Smooth muscle cell (in vitro differentiated cells): ENCODE results near the gene TPX2. TPM values are rescaled to one million over a fixed set of nuclear protein-coding genes. Genes with fewer than 3 reads are reported as not detected.

Experiments used
- DNase-seq: peaks from one replicate; lab custom pipeline; 2025; ENCODE audit not compliant: unreplicated experiment; lab: John Stamatoyannopoulos, UW
- H2AFZ ChIP-seq: fragments of 200-600 bp; sonication (generic); 2 replicates; pipeline ENCODE4 v1.6.0; 2016; ENCODE audit warnings: antibody characterized with exemption, low read depth, mild to moderate bottlenecking
- H3F3A ChIP-seq: fragments of 200-600 bp; sonication (generic); 2 replicates; pipeline ENCODE4 v1.6.0; 2017; ENCODE audit warnings: antibody characterized with exemption, low read depth
- H3K27ac ChIP-seq: fragments of 200-600 bp; sonication (generic); 2 replicates; pipeline ENCODE4 v1.5.1; 2016; ENCODE audit warnings: low read depth, mild to moderate bottlenecking
- H3K27me3 ChIP-seq: fragments of 200-600 bp; sonication (generic); 2 replicates; pipeline ENCODE4 v1.6.1; 2016; ENCODE audit warnings: low read depth, mild to moderate bottlenecking
- H3K36me3 ChIP-seq: fragments of 200-600 bp; sonication (generic); 2 replicates; pipeline ENCODE4 v1.5.1; 2016; ENCODE audit warnings: low read depth
- H3K4me1 ChIP-seq: fragments of 200-600 bp; sonication (generic); 2 replicates; pipeline ENCODE4 v1.5.1; 2016; ENCODE audit warnings: low read depth
- H3K4me2 ChIP-seq: fragments of 200-600 bp; sonication (generic); 2 replicates; pipeline ENCODE4 v1.6.0; 2016; ENCODE audit warnings: mild to moderate bottlenecking
- H3K4me3 ChIP-seq: fragments of 200-600 bp; sonication (generic); 2 replicates; pipeline ENCODE4 v1.5.1; 2016; ENCODE audit warnings: mild to moderate bottlenecking
- H3K79me2 ChIP-seq: fragments of 200-600 bp; sonication (generic); 2 replicates; pipeline ENCODE4 v1.6.0; 2016; ENCODE audit warnings: low read depth, mild to moderate bottlenecking
- H3K9ac ChIP-seq: fragments of 200-600 bp; sonication (generic); 2 replicates; pipeline ENCODE4 v1.6.0; 2016; ENCODE audit warnings: low read depth
- H3K9me3 ChIP-seq: fragments of 200-600 bp; sonication (generic); replicated peaks from 2 replicates; pipeline ENCODE4 v1.5.1; 2016; ENCODE audit warnings: low read depth
- H4K20me1 ChIP-seq: fragments of 200-600 bp; sonication (generic); 2 replicates; pipeline ENCODE4 v1.6.0; 2016; ENCODE audit warnings: low read depth
- WGBS: methylation state at CpG from one replicate; pipeline ENCODE4 v1.1.7; 2016; ENCODE audit warnings: low lambda C conversion rate; 5-methylcytosine and 5-hydroxymethylcytosine counted together
- polyA plus RNA-seq: library from polyadenylated mRNA; unstranded; fragments of >200 nt; fragmentation: Nextera tagmentation; extraction: Ambion mirVana; gene quantifications from 2 replicates; pipeline ENCODE4 v1.2.1, GENCODE V29; 2016
- total RNA-seq: library from RNA; depleted of rRNA; stranded (reverse); fragments of >200 nt; gene quantifications from 2 replicates; pipeline ENCODE4 v1.2.3, GENCODE V29; 2014
- TF ChIP-seq, protein P1 (sequence below): fragments of 200-600 bp; sonication (generic); IDR thresholded peaks from 2 replicates; pipeline ENCODE4 v1.5.1; 2017; ENCODE audit warnings: borderline replicate concordance, mild to moderate bottlenecking, antibody characterized with exemption; ENCODE audit not compliant: insufficient read depth, poor library complexity, severe bottlenecking

TPX2 gene
- total and polyA plus RNA-seq, 2 experiments from 2014 or later: 21.7 to 24.5 TPM

- no peak for DNase-seq
- peak overlapping the region; percentile 82 for H3K27ac ChIP-seq
- H3K27me3 ChIP-seq: no peaks in the 10 kb centered on the region
- peaks cover 26% of the 10 kb centered on the region for H3K4me1 ChIP-seq
- H3K9ac ChIP-seq: peak overlapping the region; percentile 30
- H4K20me1 ChIP-seq: no peaks in the 10 kb centered on the region
- no peaks in the 10 kb centered on the region for H3K9me3 ChIP-seq
- no peak overlapping the region for H3K4me3 ChIP-seq
- peaks cover 13% of the 10 kb centered on the region for H3F3A ChIP-seq
- H3K36me3 ChIP-seq: no peaks in the 10 kb centered on the region
- peak overlapping the region; percentile 75 for H3K4me2 ChIP-seq
- no peak overlapping the region for H2AFZ ChIP-seq
- TF ChIP-seq, protein P1, sequence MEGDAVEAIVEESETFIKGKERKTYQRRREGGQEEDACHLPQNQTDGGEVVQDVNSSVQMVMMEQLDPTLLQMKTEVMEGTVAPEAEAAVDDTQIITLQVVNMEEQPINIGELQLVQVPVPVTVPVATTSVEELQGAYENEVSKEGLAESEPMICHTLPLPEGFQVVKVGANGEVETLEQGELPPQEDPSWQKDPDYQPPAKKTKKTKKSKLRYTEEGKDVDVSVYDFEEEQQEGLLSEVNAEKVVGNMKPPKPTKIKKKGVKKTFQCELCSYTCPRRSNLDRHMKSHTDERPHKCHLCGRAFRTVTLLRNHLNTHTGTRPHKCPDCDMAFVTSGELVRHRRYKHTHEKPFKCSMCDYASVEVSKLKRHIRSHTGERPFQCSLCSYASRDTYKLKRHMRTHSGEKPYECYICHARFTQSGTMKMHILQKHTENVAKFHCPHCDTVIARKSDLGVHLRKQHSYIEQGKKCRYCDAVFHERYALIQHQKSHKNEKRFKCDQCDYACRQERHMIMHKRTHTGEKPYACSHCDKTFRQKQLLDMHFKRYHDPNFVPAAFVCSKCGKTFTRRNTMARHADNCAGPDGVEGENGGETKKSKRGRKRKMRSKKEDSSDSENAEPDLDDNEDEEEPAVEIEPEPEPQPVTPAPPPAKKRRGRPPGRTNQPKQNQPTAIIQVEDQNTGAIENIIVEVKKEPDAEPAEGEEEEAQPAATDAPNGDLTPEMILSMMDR: no peak
- peaks cover 66% of the 10 kb centered on the region for H3K79me2 ChIP-seq
Measured at GRCh38 chr20:31711179-31712111, 27.6 kb upstream of the TPX2 start.

GRCh38 chr20:31712112-31712553 lies 27.0 kb upstream of the TPX2 start:
- no peaks in the 10 kb centered on the region for H3K9me3 ChIP-seq
- H4K20me1 ChIP-seq: no peaks in the 10 kb centered on the region
- H3K27ac ChIP-seq: peak overlapping the region; percentile 82
- H3K36me3 ChIP-seq: no peaks in the 10 kb centered on the region
- 74% methylated on average over 5 of the region's 5 CpGs for WGBS
- H3K4me2 ChIP-seq: peak overlapping the region; percentile 75
- TF ChIP-seq, protein P1: no peak
- H3K9ac ChIP-seq: peak overlapping the region; percentile 64
- peaks cover 13% of the 10 kb centered on the region for H3F3A ChIP-seq
- H3K79me2 ChIP-seq: peaks cover 66% of the 10 kb centered on the region
- peaks cover 31% of the 10 kb centered on the region for H3K4me1 ChIP-seq
- no peak overlapping the region for H2AFZ ChIP-seq
- DNase-seq: no peak
- H3K4me3 ChIP-seq: no peak overlapping the region
- H3K27me3 ChIP-seq: no peaks in the 10 kb centered on the region

DNA sequence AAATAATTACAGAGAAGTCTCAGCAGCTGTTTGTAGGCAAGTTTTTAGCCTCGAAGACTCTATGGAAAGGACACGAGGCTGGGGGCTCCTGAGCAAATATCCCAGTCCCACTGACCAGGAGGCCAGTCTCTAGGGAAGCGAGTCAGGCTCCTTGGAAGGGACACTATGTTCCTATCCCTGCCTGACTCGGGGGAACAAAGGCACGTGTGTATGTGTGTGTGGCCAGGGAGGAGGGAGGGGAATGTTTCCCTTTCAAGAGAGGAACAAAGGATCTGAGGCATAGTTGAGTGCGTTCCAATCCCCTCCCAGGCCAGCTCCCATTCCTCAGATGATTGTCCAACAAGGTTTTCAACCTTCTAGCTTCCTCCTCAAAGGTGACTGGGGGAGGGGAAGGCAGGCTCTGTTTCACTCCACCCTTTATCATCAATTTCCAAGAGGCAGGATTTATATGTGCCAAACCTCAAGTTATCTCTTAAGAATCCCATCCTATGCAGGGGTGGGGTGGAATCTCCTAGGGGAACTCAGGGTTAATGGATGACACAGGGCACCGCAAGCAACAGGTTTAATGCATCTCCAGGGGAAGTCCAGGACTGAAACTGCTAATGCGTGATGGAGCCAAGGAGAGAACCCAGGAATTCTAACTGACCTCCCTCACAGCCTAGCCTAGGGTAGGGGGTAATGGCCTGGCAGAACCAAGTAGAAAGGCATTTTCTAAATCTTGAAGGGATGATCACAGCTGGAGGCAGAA lies 26.4 kb upstream of the TPX2 start:
- Histone ChIP-seq H3K27me3 (no peaks in the 10 kb centered on the region), H4K20me1 (no peaks in the 10 kb centered on the region), H3K4me2 (peak overlapping the region; percentile 75), H3K4me3 (peak overlapping the region; percentile 2), H3K27ac (peak overlapping the region; percentile 82), H3K9ac (peak overlapping the region; percentile 64), H3K36me3 (no peaks in the 10 kb centered on the region), H2AFZ (peak overlapping the region; percentile 1), H3F3A (peaks cover 13% of the 10 kb centered on the region), H3K9me3 (no peaks in the 10 kb centered on the region), H3K4me1 (peaks cover 31% of the 10 kb centered on the region), H3K79me2 (peaks cover 66% of the 10 kb centered on the region)
- TF ChIP-seq, protein P1: no peak
- WGBS: 41% methylated on average over 8 of the region's 8 CpGs
- no peak for DNase-seq
